GM12874 (cell line): ENCODE results near the gene SETBP1.

ENCODE experiments used
- TF ChIP-seq, protein P1 (sequence below): IDR thresholded peaks from 2 replicates; pipeline ENCODE4 v1.5.1; 2011; ENCODE audit warnings: low read depth, mild to moderate bottlenecking, control low read depth, low read length, moderate library complexity; ENCODE audit not compliant: insufficient read depth

The SETBP1 gene

DNA sequence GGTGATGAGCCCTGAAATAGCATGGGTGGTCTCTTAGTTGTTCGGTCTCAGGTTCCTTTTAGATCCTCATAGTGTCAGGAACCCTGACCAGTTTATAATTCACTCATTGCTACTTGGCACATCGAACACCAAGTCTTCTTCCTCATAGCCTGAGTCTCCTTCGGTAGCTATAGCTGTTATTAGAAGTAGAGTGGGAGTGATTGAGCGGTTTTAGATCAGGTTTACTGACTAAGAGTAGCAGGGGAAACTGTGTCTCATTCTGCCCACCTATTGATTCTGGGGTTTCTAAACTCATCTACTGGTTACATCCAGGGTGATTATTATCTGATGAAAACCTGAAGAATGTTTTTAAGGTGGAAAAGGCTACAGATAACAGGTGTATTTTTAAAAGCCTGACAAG, 114.6 kb downstream of the SETBP1 start:
- TF ChIP-seq, protein P1, sequence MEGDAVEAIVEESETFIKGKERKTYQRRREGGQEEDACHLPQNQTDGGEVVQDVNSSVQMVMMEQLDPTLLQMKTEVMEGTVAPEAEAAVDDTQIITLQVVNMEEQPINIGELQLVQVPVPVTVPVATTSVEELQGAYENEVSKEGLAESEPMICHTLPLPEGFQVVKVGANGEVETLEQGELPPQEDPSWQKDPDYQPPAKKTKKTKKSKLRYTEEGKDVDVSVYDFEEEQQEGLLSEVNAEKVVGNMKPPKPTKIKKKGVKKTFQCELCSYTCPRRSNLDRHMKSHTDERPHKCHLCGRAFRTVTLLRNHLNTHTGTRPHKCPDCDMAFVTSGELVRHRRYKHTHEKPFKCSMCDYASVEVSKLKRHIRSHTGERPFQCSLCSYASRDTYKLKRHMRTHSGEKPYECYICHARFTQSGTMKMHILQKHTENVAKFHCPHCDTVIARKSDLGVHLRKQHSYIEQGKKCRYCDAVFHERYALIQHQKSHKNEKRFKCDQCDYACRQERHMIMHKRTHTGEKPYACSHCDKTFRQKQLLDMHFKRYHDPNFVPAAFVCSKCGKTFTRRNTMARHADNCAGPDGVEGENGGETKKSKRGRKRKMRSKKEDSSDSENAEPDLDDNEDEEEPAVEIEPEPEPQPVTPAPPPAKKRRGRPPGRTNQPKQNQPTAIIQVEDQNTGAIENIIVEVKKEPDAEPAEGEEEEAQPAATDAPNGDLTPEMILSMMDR = no peak

DNA sequence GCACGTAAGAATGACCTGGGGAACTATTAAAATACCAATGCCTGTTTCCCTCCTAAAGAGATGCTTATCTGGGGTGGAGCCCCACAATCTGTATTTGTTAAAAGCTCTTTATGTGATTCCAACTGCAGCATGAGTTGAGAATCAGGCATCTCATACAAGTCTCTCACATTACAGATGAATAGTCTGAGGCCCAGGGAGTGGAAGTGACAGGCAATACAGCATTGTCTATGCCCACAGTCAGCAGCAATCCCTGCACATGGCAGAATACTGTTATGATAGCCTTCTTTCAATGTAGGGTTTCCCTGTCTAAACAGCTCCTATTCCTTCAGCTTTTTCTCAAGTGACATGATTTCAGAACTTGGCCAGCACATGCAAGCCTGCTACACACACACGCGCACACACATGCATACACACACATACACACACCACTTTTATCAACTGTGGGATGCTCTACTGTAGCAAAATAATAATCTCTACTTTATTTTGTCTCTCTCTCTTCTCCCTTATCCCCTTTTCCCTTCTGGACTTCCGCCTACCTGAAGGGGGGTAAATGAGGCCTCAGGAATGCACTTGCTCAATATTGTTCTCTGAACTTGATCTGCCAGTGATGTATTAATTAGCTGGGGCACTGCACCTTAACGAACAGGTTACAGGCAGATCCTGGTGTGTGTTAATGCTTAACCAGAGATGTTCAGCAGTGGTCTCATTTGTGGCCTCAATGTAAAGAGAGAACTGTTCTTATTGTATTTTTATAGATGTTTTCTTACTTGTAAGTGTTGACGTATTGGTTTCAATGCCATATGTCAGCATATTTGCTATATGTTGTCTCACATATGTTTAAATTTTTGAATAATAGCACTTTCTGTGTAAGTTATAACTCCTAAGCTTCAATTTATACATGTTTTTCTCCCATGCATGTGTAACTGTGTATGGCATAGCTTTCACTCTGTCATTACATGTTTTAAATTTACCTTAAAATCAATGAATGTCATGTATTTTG, 116.0 kb downstream of the SETBP1 start:
- TF ChIP-seq, protein P1 = no peak

DNA sequence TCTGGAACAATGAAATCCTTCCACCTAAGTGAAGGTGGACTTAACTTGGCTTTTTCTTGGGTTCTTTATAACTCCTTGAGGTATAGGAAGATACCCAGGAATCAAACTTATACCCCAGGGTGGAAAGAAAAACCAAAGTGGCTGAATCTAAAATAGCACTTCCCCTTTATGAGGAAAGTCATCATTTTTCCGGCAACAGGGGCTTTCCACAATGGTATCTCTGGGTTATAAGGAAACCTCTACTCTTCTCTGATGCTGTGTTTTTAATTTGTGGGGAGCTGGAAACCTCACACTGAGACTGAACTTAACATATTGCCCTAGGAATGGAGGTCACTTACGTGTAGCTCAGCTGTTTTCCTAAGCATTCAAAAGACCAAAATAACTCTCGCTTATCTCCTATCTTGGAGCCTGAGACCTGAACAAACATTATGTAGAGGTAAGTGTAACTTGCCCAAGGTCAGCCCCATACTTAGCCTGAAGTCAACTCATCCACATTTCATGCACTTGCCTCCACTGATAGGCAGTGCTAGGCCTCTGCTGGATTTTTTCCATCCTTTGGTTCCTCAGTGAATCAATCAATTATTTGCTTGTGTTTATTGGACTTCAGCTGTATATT, 117.9 kb downstream of the SETBP1 start:
- TF ChIP-seq, protein P1 = no peak

DNA sequence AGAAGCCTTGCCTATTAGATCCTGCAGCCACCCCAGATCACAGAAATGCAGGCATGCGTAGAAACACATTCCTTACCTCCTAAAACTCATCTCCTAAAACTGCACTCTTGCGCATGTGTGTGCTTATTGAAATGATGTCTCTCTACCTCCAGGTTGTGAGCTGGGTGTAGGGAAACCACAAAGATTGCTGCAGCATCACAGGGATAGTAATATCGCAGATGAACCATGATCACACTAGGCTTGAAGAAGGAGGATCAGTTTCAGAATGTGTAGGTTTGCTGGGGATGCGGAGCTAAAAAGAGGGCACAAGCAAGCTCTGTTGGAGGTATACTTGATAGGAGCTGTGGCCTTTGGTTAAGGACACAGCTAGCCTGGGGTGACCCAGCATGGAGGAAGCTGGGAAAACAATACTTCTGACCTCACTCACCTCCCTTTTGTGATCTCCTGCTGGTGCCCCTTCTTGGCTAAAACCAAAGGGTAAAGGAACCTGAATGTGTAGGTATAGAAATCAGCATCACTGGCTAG, 118.8 kb downstream of the SETBP1 start:
- TF ChIP-seq, protein P1 = no peak

DNA sequence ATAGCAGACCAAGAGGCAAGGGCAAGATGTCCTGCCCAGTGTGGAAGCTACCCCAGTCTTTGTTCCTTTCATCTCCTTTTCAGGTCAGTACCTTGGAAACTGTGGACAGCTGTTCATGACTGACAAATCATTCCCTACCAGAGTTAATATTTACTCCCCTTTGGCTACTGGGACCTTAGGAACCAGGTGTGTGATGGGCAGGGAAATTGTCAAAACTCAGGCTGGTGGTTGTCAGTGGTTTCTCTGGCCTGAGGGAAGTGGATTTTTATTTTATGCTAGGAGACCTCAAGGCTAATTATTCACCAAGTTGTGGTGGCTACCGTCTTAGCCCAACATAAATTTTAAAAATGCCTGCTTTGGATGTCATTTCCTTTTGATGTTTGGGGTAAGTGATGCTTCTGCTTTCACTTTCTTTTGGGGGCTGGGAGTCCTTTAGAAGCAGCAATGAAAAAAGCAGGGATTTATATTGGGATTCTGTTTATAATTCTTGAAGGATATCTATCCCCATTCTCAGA, 119.3 kb downstream of the SETBP1 start:
- TF ChIP-seq, protein P1 = no peak

DNA sequence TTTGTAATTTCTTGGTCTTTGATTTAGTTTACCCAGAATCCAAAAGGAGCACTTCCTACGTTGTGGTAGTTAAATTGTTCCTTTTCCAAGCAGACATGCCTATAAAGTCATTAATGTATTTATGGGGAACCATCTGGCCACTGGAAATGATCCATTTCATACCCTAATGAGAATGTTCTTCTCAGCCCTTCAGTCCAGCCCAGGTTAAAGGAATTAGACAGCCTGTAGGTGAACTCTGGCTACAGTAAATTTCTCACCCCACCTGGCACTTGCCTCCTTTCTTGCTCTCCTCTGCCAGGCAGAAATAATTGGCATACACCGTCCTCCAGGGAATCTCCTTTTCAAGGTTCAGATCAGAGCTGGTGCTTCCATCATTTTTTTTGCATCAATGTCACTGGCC, 121.1 kb downstream of the SETBP1 start:
- TF ChIP-seq, protein P1 = no peak

DNA sequence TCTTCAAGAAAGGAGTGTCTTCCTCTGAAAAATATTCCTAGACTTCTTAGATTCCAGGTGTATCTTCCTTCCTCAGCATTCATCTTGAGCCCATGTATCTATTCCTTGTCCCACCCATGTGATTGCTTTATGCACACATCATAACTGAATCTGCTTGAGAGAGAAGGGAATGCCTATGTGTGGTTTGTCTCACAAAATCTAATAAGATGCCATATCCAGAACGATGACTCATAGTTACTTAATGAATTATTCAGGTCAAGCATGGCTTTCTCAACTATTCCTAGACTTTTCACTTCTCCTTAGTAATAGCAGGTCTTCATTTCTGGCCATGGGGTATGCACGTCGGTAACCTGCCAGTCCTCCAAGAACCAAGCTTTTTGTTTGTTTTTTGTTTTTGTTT, 121.8 kb downstream of the SETBP1 start:
- TF ChIP-seq, protein P1 = no peak
